ENCODE measurements around the gene TSC22D1. TPM values are rescaled to one million over a fixed set of nuclear protein-coding genes. Genes with fewer than 3 reads are reported as not detected.

TSC22D1 gene
- total RNA-seq, 3 donors from 2014 or later: 249 to 299 (median 260) TPM

- Histone ChIP-seq H3K4me3 (no peak overlapping the region), H3K4me1 (ENCODE audit: low read depth) (no peaks in the 10 kb centered on the region), H3K36me3 (ENCODE audit: low read depth) (no peaks in the 10 kb centered on the region), H3K9me3 (no peaks in the 10 kb centered on the region)
- intact Hi-C loops (cut with DNase I, micrococcal nuclease): no loop called here
- no peak for ATAC-seq
- DNase-seq: no peak
- no peak for TF ChIP-seq CTCF (IDR thresholded peaks at IDR 0.05)
Measured at GRCh38 chr13:44504116-44504515, 72.0 kb downstream of the TSC22D1 start.

GRCh38 chr13:44498969-44499368, 77.2 kb downstream of the TSC22D1 start:
- H3K9me3 ChIP-seq: no peaks in the 10 kb centered on the region
- TF ChIP-seq CTCF (IDR thresholded peaks at IDR 0.05): no peak
- DNase-seq: no peak
- no peak overlapping the region for H3K4me3 ChIP-seq
- no peak for ATAC-seq
- H3K4me1 ChIP-seq (ENCODE audit: low read depth): no peaks in the 10 kb centered on the region
- no peaks in the 10 kb centered on the region for H3K36me3 ChIP-seq (ENCODE audit: low read depth)
- intact Hi-C loops (cut with DNase I, micrococcal nuclease): loop anchor here in 1 of 2 donors (10.0 kb wide), 1 partner anchor 66 kb away; no protein-coding TSS in a partner anchor

GRCh38 chr13:44498502-44498901, 77.6 kb downstream of the TSC22D1 start:
- no peak for DNase-seq
- ATAC-seq: no peak
- Histone ChIP-seq H3K4me3 (no peak overlapping the region), H3K4me1 (ENCODE audit: low read depth) (no peaks in the 10 kb centered on the region), H3K9me3 (no peaks in the 10 kb centered on the region), H3K36me3 (ENCODE audit: low read depth) (no peaks in the 10 kb centered on the region)
- intact Hi-C loops (cut with DNase I, micrococcal nuclease): loop anchor here in 1 of 2 donors (10.0 kb wide), 1 partner anchor 66 kb away; no protein-coding TSS in a partner anchor
- TF ChIP-seq CTCF (IDR thresholded peaks at IDR 0.05): no peak

GRCh38 chr13:44497801-44498200, 78.3 kb downstream of the TSC22D1 start:
- no peak for TF ChIP-seq CTCF (IDR thresholded peaks at IDR 0.05)
- intact Hi-C loops (cut with DNase I, micrococcal nuclease): loop anchor here in 1 of 2 donors (10.0 kb wide), 1 partner anchor 67 kb away; no protein-coding TSS in a partner anchor
- Histone ChIP-seq H3K36me3 (ENCODE audit: low read depth) (no peaks in the 10 kb centered on the region), H3K4me3 (no peak overlapping the region), H3K9me3 (no peaks in the 10 kb centered on the region), H3K4me1 (ENCODE audit: low read depth) (no peaks in the 10 kb centered on the region)
- DNase-seq (no peak), ATAC-seq (no peak)

- no peak for DNase-seq
- intact Hi-C loops (cut with DNase I, micrococcal nuclease): loop anchor here in 1 of 2 donors (10.0 kb wide), 1 partner anchor 71 kb away; no protein-coding TSS in a partner anchor
- H3K4me1 ChIP-seq (ENCODE audit: low read depth): no peaks in the 10 kb centered on the region
- ATAC-seq: no peak
- no peaks in the 10 kb centered on the region for H3K9me3 ChIP-seq
- H3K36me3 ChIP-seq (ENCODE audit: low read depth): no peaks in the 10 kb centered on the region
- no peak overlapping the region for H3K4me3 ChIP-seq
- TF ChIP-seq CTCF (IDR thresholded peaks at IDR 0.05): no peak
Measured at GRCh38 chr13:44493213-44493812, 82.8 kb downstream of the TSC22D1 start.

Measured in mucosa of descending colon (tissue), 3 donors.